Breast epithelium (tissue), 4 donors: Measurements from ENCODE around the gene PRTFDC1. TPM values are rescaled to one million over a fixed set of nuclear protein-coding genes. Genes with fewer than 3 reads are reported as not detected.

ENCODE experiments used
- DNase-seq, 2 donors: peaks; one replicate each; pipeline ENCODE4 v3.0.0-alpha.2; 2019; ENCODE audit warnings: low spot score in 2 of 2
- H3K27ac ChIP-seq, 2 donors: fragments of 200-600 bp; sonication (generic) in 1 of 2; one replicate each; pipeline ENCODE4 v1.5.1; 2016 to 2019; ENCODE audit warnings: mild to moderate bottlenecking in 1 of 2
- H3K27me3 ChIP-seq, 2 donors: fragments of 200-600 bp; sonication (generic) in 1 of 2; one replicate each; pipeline versions ENCODE4 v1.5.1 to v1.6.0; 2017 to 2019; ENCODE audit warnings: control low read depth in 1 of 2, mild to moderate bottlenecking in 1 of 2
- H3K36me3 ChIP-seq: fragments of 200-600 bp; one replicate; pipeline ENCODE4 v1.5.1; 2019
- H3K4me1 ChIP-seq, 2 donors: fragments of 200-600 bp; sonication (generic); one replicate each; pipeline ENCODE4 v1.5.1; 2016 to 2019; ENCODE audit warnings: control low read depth in 1 of 2
- H3K4me3 ChIP-seq, 3 donors: fragments of 200-600 bp; sonication (generic); 1 replicate in 2 of 3; 2 replicates in 1 of 3; pipeline ENCODE4 v1.5.1; 2016 to 2019; ENCODE audit warnings: mild to moderate bottlenecking in 3 of 3, moderate library complexity in 2 of 3
- H3K9me3 ChIP-seq, 2 donors: fragments of 200-600 bp; sonication (generic) in 1 of 2; one replicate each; pipeline ENCODE4 v1.5.1; 2016 to 2019; ENCODE audit warnings: control low read depth in 1 of 2
- POLR2A ChIP-seq: fragments of 450-650 bp; IDR thresholded peaks from one replicate; pipeline ENCODE4 v1.6.1; 2016; ENCODE audit warnings: antibody characterized with exemption, mild to moderate bottlenecking, moderate library complexity
- POLR2AphosphoS5 ChIP-seq, 3 donors: sonication (generic); formaldehyde crosslinking; IDR thresholded peaks; one replicate each; pipeline ENCODE4 v1.6.1; 2017; ENCODE audit warnings: antibody characterized with exemption in 3 of 3
- intact Hi-C: fragments of 100-400 bp; cut with DNase I; formaldehyde crosslinking; loops from one replicate; pipeline ENCODE4 v1.15.1; 2023; ENCODE audit warnings: low total_unique reads
- total RNA-seq, 3 donors: library from RNA; depleted of rRNA; stranded (reverse); fragments of >200 nt; gene quantifications; one replicate each; pipeline ENCODE4 v1.1.0, GENCODE V29; 2016
- TF ChIP-seq, protein P1 (sequence below), 3 donors: fragments of 450-650 bp; IDR thresholded peaks; one replicate each; pipeline ENCODE4 v1.5.1; 2016 to 2017; ENCODE audit warnings: antibody characterized with exemption in 3 of 3, mild to moderate bottlenecking in 3 of 3, moderate library complexity in 3 of 3

PRTFDC1 gene
- total RNA-seq, 3 donors from 2014 or later: 2.6 to 6.6 (median 3.3) TPM

DNA sequence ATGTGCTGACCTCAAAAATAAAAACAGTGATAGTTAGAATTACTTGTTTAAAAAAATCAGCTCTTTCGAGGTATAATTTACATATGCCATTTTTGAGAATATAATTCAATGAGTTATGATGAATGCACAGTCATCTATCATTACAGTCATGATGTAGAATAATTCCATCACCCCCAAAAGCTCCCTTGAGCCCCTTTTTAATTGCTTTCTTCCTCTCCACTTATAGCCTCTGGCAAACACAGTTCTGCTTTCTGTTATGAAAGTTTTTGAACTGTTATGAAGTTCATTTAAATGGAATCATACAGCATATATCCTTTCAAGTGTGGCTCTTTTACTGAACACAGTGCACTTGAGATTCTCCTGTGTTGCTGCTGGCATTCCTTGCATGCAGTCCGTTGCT lies 41.4 kb downstream of the PRTFDC1 start:
- no peak overlapping the region for H3K27ac ChIP-seq
- DNase-seq: no peak
- no peaks in the 10 kb centered on the region for H3K36me3 ChIP-seq
- intact Hi-C loops: no loop called here
- no peaks in the 10 kb centered on the region for H3K27me3 ChIP-seq
- no peaks in the 10 kb centered on the region for H3K4me1 ChIP-seq
- TF ChIP-seq POLR2A (no peak), POLR2AphosphoS5 (IDR thresholded peaks at IDR 0.05) (no peak)
- TF ChIP-seq, protein P1, sequence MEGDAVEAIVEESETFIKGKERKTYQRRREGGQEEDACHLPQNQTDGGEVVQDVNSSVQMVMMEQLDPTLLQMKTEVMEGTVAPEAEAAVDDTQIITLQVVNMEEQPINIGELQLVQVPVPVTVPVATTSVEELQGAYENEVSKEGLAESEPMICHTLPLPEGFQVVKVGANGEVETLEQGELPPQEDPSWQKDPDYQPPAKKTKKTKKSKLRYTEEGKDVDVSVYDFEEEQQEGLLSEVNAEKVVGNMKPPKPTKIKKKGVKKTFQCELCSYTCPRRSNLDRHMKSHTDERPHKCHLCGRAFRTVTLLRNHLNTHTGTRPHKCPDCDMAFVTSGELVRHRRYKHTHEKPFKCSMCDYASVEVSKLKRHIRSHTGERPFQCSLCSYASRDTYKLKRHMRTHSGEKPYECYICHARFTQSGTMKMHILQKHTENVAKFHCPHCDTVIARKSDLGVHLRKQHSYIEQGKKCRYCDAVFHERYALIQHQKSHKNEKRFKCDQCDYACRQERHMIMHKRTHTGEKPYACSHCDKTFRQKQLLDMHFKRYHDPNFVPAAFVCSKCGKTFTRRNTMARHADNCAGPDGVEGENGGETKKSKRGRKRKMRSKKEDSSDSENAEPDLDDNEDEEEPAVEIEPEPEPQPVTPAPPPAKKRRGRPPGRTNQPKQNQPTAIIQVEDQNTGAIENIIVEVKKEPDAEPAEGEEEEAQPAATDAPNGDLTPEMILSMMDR (IDR thresholded peaks at IDR 0.05): no peak
- no peaks in the 10 kb centered on the region for H3K9me3 ChIP-seq
- no peak overlapping the region for H3K4me3 ChIP-seq

DNA sequence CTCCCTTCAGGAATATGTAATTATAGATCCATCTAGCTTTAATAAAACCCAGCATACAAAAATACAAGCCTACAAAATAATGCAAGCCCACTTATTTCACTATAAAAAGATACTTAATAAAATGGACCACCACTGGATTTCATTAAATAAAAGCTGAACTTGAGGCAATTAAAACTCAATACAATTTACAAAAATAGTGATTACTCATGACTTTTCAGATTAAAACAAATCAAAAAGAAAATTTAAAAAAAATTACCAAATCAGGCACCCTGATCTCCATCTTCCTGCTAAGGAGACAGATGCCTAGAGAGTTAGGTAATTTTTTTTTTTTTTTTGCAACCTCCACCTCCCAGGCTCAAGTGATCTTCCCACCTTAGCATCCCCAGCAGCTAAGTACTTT lies 41.8 kb downstream of the PRTFDC1 start:
- H3K9me3 ChIP-seq: no peaks in the 10 kb centered on the region
- H3K27me3 ChIP-seq: no peaks in the 10 kb centered on the region
- H3K36me3 ChIP-seq: no peaks in the 10 kb centered on the region
- TF ChIP-seq POLR2A (no peak), POLR2AphosphoS5 (IDR thresholded peaks at IDR 0.05) (no peak)
- TF ChIP-seq, protein P1 (IDR thresholded peaks at IDR 0.05): no peak
- H3K4me1 ChIP-seq: no peaks in the 10 kb centered on the region
- intact Hi-C loops: no loop called here
- H3K4me3 ChIP-seq: no peak overlapping the region
- no peak overlapping the region for H3K27ac ChIP-seq
- no peak for DNase-seq

DNA sequence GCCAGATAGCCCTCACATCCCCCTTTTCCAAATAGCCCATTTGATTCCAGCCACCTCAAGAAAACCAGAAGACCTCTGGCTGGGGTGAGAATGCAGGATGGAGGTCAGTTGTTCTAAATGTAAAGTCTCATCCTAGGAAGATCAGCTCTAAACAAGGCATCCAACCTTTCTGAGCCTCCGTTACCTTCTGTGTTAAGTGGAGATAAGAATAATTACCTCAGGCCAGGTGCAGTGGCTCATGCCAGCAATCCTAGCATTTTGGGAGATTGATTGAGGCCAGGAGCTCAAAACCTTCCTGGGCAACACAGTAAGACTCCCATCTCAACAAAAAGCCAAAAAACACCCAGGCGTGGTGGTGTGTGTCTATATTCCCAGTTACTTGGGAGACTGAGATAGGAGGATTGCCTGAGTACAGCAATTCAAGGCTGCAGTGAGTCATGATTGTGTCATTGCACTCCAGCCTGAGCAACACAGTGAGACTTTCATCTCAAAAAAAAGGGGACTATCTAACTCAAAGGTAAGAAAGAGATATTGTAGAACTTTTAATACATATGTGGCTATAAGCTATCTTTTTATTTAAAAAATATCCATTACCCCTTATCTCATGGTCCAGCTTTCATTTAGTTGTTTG lies 43.5 kb downstream of the PRTFDC1 start:
- intact Hi-C loops: no loop called here
- no peak for DNase-seq
- Histone ChIP-seq H3K9me3 (no peaks in the 10 kb centered on the region), H3K27me3 (no peaks in the 10 kb centered on the region), H3K27ac (no peak overlapping the region), H3K4me1 (no peaks in the 10 kb centered on the region), H3K4me3 (no peak overlapping the region), H3K36me3 (no peaks in the 10 kb centered on the region)
- TF ChIP-seq POLR2AphosphoS5 (IDR thresholded peaks at IDR 0.05): no peak
- no peak for TF ChIP-seq POLR2A
- TF ChIP-seq, protein P1 (IDR thresholded peaks at IDR 0.05): no peak

DNA sequence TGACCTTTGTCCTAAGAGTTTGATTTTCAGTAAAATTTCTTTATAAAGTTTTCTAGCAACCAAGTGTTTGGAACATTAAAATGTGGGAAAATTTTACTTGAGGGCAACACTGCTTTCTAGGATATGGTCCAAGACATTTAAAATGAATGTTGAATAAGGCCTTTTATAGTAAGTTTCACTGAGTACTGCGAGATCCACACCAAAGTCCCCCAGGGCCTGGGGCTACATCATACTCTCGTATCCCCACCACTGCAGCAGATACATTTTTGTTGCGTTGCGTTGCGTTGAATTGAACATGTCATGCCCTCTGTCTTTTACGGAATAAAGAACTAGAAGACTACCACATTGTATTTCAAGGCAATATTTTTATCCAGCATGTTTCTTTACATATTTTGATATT lies 44.5 kb downstream of the PRTFDC1 start:
- DNase-seq: no peak
- intact Hi-C loops: no loop called here
- H3K9me3 ChIP-seq: no peaks in the 10 kb centered on the region
- H3K27ac ChIP-seq: no peak overlapping the region
- H3K4me1 ChIP-seq: no peaks in the 10 kb centered on the region
- no peak overlapping the region for H3K4me3 ChIP-seq
- H3K36me3 ChIP-seq: no peaks in the 10 kb centered on the region
- H3K27me3 ChIP-seq: no peaks in the 10 kb centered on the region
- TF ChIP-seq POLR2AphosphoS5 (IDR thresholded peaks at IDR 0.05) (no peak), POLR2A (no peak)
- TF ChIP-seq, protein P1 (IDR thresholded peaks at IDR 0.05): no peak

DNA sequence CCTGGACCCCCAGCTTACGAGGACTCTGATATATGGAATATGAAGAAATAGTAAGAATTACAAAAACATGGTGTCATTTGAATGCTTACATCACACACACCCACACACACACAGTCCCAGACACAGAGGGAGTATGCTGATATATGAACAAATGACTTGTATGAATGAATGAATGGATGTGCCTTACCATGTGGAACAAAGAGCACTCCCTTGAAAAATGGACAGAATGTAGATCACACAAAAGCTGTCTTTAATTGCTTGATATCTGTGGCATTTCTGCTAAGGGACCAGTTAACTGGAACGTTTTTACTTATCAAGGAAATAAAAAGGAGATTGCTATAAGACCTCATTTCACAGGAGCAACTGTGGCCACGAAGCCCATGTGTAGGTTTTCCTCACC lies 46.0 kb downstream of the PRTFDC1 start:
- Histone ChIP-seq H3K9me3 (no peaks in the 10 kb centered on the region), H3K4me1 (no peaks in the 10 kb centered on the region), H3K36me3 (no peaks in the 10 kb centered on the region), H3K27ac (no peak overlapping the region), H3K4me3 (no peak overlapping the region), H3K27me3 (no peaks in the 10 kb centered on the region)
- DNase-seq: no peak
- TF ChIP-seq POLR2AphosphoS5 (IDR thresholded peaks at IDR 0.05): no peak
- TF ChIP-seq POLR2A: no peak
- TF ChIP-seq, protein P1 (IDR thresholded peaks at IDR 0.05): no peak
- intact Hi-C loops: no loop called here
